ENCODE data around the gene MRAP2.

DNA sequence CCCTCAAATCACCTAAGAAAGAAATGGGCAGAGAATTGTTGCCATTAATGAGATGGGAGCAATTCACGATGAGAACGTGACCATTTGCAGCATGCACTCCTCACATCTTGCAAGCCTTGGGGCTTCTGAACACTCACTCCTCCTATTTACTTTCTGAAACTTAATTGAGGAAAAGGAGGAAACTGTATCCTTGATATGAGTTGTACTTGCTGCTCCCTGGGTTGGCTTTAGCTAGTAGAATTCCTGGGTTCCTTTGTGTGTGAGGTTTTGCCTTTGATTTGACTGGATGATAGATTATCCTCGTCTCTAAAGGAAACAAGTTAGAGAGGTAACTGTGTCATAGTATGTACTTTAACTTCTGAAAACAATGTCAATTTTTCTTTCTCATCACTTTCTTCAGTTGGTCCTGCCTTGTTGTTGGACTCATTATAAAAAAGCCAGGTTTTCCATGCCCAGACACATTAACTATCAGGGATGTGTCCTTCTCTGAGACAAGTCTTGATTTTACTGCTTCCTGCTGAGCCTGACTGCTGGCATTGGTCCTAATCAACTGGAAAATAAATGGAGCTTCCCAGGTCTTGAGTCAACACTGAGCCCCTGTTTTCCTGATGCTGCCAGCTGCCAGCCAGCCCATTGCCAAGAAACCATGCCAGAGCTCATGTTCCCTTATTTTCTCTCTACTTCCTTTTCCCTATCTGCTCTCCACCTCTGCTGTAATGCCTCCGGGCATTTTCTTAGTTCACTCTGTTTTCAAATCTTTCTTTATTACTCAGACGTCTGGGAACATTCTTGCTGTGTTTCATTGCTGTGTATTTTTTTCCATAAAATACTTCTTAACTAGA is 6.0 kb upstream of the MRAP2 start:
- TF ChIP-seq POU2F2 (IDR thresholded peaks at IDR 0.05; ENCODE audit: low read depth, low read length) (no peak), POLR2AphosphoS5 (IDR thresholded peaks at IDR 0.05; ENCODE audit: low read depth, low read length) (no peak), POLR2A (IDR thresholded peaks at IDR 0.05; ENCODE audit: low read depth, low read length) (no peak)
